GM10266 (cell line): ENCODE data around the gene DYSF.

Source experiments
- DNase-seq: peaks from one replicate; pipeline ENCODE4 v3.0.0; 2012; ENCODE audit errors: extremely low spot score
- TF ChIP-seq, protein P1 (sequence below): IDR thresholded peaks from 2 replicates; pipeline ENCODE4 v1.5.1; 2012; ENCODE audit warnings: mild to moderate bottlenecking, low read depth; ENCODE audit not compliant: control insufficient read depth, insufficient read depth; ENCODE audit errors: missing control alignments

DYSF gene

DNA sequence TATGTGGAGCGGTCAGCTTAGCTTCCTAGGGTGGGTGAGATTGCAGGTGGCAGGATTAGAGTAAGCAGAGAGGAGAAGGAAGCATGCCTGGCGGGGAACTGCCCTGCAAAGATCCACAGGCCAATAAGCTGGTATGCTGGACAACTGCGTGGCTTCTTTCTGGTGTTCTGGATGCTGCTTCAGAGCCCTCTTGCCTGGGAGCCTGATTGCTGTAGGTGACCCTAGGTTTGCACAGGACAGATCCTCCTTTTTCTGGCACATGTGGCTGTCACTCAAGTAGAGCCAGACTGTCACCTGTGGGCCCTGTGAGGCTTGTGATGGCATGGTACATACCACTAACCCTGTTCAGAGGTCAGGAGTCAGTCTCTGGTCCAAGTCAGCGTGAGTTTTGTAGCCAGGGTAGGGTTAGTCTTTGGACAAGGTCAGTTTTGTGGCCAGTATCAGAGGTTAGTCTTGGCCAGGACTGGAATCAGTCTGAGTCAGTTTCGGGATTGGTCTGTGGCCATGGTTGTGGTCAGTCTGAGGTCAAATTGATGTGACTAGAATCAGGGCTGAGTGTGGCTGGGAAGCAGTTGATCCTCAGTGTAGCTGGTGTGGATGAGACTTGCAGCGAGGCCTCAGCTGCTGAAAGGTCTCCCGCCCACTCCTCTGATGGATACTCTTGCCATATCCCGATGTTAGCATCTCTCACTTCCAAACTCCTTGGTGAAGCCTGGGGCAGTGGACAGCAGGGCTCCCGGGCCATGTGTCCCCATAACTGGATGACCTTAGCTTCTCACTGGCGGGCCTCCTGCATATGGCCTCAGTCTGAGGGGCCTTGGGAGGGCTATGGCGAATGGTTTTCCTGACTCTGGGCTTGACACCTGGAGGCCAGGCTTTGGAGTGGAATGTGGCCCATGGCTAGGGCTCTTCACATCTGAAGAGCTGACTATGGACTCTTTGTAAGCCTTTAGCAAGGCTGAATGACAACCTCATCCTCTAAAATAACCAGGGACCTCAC, 260.5 kb downstream of the DYSF start:
- no peak for DNase-seq
- TF ChIP-seq, protein P1, sequence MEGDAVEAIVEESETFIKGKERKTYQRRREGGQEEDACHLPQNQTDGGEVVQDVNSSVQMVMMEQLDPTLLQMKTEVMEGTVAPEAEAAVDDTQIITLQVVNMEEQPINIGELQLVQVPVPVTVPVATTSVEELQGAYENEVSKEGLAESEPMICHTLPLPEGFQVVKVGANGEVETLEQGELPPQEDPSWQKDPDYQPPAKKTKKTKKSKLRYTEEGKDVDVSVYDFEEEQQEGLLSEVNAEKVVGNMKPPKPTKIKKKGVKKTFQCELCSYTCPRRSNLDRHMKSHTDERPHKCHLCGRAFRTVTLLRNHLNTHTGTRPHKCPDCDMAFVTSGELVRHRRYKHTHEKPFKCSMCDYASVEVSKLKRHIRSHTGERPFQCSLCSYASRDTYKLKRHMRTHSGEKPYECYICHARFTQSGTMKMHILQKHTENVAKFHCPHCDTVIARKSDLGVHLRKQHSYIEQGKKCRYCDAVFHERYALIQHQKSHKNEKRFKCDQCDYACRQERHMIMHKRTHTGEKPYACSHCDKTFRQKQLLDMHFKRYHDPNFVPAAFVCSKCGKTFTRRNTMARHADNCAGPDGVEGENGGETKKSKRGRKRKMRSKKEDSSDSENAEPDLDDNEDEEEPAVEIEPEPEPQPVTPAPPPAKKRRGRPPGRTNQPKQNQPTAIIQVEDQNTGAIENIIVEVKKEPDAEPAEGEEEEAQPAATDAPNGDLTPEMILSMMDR: no peak

DNA sequence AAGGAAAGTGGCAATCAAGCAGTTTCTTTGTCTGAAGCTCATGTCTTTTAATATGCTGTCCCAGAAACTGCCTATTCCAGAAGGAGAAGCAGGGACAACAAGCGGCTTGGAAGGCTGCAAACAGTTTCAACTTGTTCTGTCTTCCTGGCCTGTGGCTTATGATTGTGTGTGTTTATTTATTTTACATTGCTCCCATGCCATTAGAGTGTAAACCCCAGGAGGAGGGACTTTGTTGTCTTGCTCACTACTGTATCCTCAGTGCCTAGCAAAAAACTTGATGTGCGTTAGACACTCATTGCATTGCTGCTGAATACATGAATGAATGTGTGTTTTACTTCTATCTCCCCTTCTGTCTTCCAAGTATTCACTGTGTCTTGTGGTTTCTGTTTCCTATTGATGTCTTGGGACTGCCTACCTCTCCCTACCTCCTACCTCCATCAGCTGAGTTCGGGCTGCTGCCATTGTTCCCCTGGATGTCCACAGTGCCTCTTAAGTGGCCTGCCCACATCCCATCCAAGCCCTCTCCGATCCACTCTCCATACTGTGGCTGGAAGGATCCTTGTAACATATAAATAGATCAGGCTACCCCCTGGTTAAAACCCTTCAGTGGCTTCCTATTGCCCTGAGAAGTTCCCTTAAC, 261.4 kb downstream of the DYSF start:
- no peak for DNase-seq
- TF ChIP-seq, protein P1: no peak

DNA sequence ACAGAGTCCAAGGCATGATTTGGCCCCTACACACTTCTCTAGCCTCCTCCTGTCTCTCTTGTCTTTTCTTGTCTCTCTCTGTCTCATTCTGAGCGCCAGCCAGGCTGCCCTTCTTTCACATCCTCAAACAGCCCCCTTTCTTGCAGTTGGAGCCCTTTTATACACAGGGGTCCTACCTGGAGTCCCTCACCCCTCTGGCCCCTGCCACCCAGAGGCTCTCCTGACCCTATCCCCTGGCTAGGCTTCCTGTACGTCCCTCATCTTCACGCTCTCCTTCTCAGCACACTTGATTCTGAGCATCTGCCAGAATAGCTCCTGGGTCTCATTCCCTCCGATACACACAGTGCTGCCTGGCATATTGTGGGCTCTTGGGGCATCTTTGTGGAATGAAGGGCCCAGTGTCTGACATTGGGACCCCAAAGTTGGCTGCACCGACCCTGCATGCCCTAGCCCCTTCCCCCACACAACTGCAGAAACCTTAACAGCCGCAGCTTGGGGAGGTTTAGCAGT, 261.9 kb downstream of the DYSF start:
- TF ChIP-seq, protein P1: no peak
- no peak for DNase-seq

DNA sequence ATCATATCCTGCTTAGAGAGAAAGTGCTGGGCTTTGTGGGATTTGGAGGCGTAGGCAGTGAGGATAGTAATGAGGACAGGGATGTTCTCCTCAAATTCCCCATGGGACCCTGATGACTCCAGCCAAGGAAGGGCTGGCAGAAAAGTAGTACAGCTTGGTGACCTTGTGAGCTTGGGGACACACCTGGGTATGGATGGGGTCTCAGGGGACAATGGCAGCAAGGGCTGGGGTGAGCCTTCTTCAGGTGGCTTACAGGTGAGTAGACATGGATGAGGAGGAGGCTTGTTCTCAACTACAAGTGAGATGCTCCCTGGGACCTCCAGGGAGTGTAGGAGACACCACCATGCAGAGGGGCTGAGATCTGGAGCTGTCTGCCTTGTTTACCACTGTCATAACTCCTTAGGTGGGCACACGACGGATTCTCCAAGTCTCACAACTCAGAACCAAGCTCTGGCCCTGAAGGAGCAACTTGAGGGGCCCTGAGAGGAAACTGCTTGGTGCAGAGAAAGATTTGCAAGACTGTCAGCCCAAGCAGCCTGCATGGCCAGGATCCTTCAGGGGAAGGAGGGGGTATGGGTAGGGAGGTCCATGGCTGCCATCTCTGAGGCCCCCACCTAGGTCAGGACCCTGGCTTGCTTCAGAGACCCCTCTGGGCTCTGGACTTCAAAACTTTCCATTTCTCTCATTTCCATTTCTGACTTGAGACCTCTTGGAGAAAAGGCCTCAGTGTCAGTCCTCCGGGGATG, 262.8 kb downstream of the DYSF start:
- TF ChIP-seq, protein P1: no peak
- DNase-seq: no peak

DNA sequence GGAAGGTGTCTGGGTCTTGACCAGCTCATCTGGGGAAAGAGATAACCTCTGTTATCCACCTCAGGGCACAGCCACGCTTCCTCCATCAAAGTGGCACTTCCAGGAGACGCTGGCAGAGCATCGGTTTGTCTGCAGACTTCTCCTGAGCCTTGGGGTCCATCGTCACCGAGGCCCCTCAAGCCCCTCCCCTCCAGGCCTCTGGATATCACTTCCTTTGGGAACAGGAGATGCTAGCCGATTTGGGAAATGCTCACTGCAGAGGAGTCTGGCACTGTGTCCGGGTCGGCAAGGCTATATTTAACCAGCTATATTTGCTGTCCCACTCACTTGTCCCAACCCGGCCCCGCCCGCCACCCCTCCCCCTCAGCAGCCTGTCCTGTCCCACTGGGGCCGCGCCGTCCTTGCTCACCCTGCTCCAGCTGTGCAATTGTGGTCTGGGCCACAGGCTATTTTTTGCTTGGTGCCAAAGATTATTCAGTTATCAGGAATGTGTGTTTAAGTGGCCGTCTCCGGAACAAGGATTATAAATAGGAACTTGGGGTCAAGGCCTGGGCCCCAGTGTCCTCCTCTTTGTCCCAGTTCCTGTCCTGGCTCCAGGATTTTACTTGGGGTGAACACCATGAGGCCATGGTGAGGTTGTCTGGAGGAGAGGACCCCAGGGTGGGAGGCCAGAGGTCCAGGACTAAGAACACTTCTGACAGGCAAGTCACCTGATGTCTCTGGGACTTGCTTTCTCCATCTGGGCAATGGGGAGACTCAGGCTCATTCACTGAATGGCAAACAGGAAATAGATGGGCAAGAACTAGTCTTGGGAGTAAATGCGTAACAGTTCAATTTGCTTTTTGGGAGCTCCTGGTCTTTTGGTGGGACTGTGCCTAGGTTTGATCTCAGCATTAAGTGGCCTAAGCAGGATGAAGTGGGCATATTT, 263.6 kb downstream of the DYSF start:
- TF ChIP-seq, protein P1: no peak

DNA sequence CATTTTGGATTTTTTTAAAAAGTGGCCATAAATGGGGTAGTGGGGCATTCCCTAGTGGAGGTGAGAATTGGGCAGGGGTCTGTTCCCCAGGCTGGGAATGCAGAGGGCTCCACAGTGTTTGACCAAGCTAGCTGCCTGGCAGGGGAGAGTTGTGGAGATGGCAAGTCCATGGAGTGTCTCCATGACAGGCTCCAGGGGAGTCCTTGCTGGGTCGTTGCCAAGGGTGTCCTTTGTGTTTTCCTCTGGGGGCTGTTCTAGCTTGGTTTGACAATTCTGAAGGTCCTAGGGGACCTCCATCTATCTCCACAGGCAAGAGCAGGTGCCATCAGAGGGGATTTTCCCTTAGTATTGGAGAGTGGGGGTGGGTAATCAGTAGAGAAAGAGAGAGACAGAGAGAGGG, 265.3 kb downstream of the DYSF start:
- TF ChIP-seq, protein P1: no peak
- no peak for DNase-seq

More for the DNA sequence above, 263.6 kb downstream of the DYSF start:
- no peak for DNase-seq
